Stimulated activated naive CD4-positive, alpha-beta T cell treated with Interleukin-2 at 50 U/mL for 16 hours (primary cell): Measurements from ENCODE around the gene LYG1.

Experiments used
- DNase-seq: peaks from one replicate; lab custom pipeline; 2025; lab: John Stamatoyannopoulos, UW

The LYG1 gene

GRCh38 chr2:99275882-99276281 is 25.1 kb downstream of the LYG1 start:
- no peak for DNase-seq

- no peak for DNase-seq
These were observed 39.8 kb downstream of the LYG1 start for GRCh38 chr2:99261242-99261641.

GRCh38 chr2:99260184-99260583 is 40.8 kb downstream of the LYG1 start:
- no peak for DNase-seq

- no peak for DNase-seq
These were observed 41.5 kb downstream of the LYG1 start for GRCh38 chr2:99259465-99259864.

GRCh38 chr2:99256677-99257076 is 44.3 kb downstream of the LYG1 start:
- DNase-seq, result no peak

GRCh38 chr2:99255491-99256318 is 45.3 kb downstream of the LYG1 start, which contains the start of gene LYG2:
TSS of gene LYG2 (minus strand) at chr2:99255666. CDS start at chr2:99254260, 1,406 bp downstream.
- no peak for DNase-seq

- no peak for DNase-seq
These were observed 51.0 kb downstream of the LYG1 start for GRCh38 chr2:99249951-99250350.

GRCh38 chr2:99242151-99242550 is 58.8 kb downstream of the LYG1 start:
- DNase-seq, result no peak

GRCh38 chr2:99240431-99240830 is 60.6 kb downstream of the LYG1 start:
- no peak for DNase-seq

GRCh38 chr2:99238599-99238998 is 62.4 kb downstream of the LYG1 start:
- no peak for DNase-seq
